Measurements from ENCODE around the gene GATD1.

DNA sequence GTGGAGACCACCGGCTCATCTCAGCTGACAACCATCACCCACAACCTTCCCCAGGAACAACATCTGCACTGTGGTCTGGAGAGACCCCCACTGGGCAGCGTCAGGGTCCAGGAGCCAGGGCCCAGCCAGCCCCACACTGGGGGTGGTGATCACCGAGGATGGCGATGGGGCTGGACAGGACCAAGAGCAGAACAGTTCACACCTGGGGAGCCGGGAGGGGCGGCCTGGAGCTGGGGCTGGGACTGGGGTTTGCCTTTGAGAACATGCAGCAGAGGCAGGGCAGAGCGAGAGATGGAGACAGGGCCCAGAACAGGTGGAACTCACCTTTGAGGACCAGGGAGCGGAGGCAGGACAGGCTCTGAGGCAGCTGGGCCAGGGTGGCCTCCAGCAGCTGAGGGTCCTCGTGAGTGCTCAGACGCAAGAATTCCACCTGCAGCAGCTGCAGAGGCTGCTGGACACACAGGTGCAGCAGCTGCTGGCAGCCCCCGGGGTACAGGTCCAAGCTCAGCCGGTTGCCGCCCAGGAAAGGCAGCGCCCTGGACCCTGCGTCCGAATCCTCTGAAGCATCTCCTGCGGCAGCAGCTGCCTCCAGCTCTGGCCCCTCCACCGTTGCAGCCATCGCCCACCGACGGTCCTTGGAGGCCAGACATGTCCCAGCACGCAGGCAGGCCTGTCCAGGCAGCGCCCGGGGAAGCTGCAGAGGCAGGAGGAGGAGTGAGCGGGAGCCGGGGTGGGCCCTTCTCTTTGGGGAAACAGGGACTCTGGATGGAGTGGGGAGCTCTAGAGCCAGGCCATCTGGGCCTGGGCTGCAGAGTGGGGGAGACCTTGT, 26.7 kb upstream of the GATD1 start:
- TF ChIP-seq, protein P1, sequence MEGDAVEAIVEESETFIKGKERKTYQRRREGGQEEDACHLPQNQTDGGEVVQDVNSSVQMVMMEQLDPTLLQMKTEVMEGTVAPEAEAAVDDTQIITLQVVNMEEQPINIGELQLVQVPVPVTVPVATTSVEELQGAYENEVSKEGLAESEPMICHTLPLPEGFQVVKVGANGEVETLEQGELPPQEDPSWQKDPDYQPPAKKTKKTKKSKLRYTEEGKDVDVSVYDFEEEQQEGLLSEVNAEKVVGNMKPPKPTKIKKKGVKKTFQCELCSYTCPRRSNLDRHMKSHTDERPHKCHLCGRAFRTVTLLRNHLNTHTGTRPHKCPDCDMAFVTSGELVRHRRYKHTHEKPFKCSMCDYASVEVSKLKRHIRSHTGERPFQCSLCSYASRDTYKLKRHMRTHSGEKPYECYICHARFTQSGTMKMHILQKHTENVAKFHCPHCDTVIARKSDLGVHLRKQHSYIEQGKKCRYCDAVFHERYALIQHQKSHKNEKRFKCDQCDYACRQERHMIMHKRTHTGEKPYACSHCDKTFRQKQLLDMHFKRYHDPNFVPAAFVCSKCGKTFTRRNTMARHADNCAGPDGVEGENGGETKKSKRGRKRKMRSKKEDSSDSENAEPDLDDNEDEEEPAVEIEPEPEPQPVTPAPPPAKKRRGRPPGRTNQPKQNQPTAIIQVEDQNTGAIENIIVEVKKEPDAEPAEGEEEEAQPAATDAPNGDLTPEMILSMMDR (IDR thresholded peaks at IDR 0.05; ENCODE audit: low read length): no peak
- no peak for TF ChIP-seq EZH2 (optimal IDR thresholded peaks at IDR 0.05; ENCODE audit: low read depth, low read length)

All from MM.1S (cell line).